Stimulated activated CD8-positive, alpha-beta memory T cell treated with anti-CD3 and anti-CD28 coated beads, Interleukin-4, amount 100 ng/mL, for 48 hours (primary cell): Measurements from ENCODE around the gene CYP27A1.

Experiments
- DNase-seq: peaks from one replicate; pipeline ENCODE4 v3.0.0-alpha.2; 2020

Gene CYP27A1

GRCh38 chr2:218859988-218860831 is 78.3 kb downstream of the CYP27A1 start:
- DNase-seq = no peak

GRCh38 chr2:218860950-218861381 is 79.0 kb downstream of the CYP27A1 start:
- DNase-seq = peak; percentile 33

- no peak for DNase-seq
Observed at GRCh38 chr2:218861645-218862318, 79.8 kb downstream of the CYP27A1 start.

GRCh38 chr2:218863021-218863520 is 81.1 kb downstream of the CYP27A1 start:
- no peak for DNase-seq
